Regular cardiac myocyte (primary cell): ENCODE results near the gene FOXL3. TPM values are rescaled to one million over a fixed set of nuclear protein-coding genes. Genes with fewer than 3 reads are reported as not detected.

ENCODE experiments used
- total RNA-seq: library from RNA; depleted of rRNA; stranded (reverse); fragments of >200 nt; gene quantifications from 2 replicates; pipeline ENCODE4 v1.2.3, GENCODE V29; 2014

Gene FOXL3
- not detected in 2 replicates for total RNA-seq

DNA sequence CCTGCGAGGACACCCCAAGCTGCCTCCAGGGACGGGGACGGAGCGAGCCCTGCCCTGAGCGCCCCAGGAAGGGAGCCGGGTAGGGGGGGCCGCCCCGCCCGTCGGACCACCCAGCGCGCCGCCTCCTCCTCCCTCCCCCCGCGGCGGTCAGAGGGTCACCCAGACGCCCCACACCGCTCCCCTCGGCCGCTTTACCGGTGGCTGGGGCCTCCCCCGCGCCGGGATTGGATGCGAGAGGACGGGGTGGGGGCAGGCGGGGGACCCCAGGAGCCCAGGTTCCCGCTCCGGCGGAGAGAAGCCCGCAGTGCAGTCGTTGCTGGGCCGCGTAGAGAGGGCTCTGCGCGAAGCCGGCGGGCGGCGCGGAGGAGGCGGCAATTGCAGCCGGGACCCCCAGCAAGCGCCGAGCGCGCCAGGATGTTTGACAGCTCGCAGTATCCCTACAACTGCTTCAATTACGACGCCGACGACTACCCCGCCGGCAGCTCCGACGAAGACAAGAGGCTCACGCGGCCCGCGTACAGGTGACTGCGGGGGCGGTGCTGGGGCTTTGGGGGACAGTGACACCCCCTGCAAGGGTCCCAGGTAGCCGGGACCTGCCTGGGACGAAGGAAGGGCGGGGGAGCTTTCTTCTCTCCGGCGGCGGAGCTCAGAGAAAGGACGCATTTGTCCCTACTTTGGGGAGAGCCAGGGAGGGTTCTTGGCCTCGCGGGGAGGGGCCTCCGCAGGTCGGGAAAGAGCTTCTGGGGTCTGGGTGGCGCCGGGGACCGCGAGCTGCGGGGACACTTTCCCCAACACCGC is at the start of gene FOXL3:
TSS of gene FOXL3 (plus strand) at position 415 of the 798 bp plus-strand sequence. CDS start at position 415, 0 bp downstream.

Other genes with a start within 250 kb of the FOXL3 start
- 43.3 and 46.8 TPM in 2 replicates for gene FAM20C, start 97.6 kb upstream of the FOXL3 start, total RNA-seq
- gene PDGFA, start 229.7 kb downstream of the FOXL3 start, total RNA-seq: 45.4 and 90.9 TPM in 2 replicates